Activated CD4-positive, alpha-beta T cell treated with anti-CD3 and anti-CD28 coated beads, Interleukin-2, amount 10 ng/mL, durations not matched to agents 7 days and 5 days (primary cell): ENCODE results near the gene TTC7B. TPM values are rescaled to one million over a fixed set of nuclear protein-coding genes. Genes with fewer than 3 reads are reported as not detected.

ENCODE experiments used
- CTCF ChIA-PET: fragments of 350-600 bp; sonication (Branson Sonifier 250); formaldehyde crosslinking; loops from one replicate; lab custom pipeline; 2021; ENCODE audit warnings: antibody characterized with exemption; lab: Charles Lee
- POLR2A ChIA-PET: fragments of 350-600 bp; sonication (Branson Sonifier 250); formaldehyde crosslinking; loops from one replicate; lab custom pipeline; 2021; ENCODE audit warnings: antibody characterized with exemption; lab: Charles Lee
- DNase-seq: peaks from one replicate; pipeline ENCODE4 v3.0.0-alpha.2; 2020
- H3K27ac Mint-ChIP-seq: one replicate; pipeline ENCODE4 v1.8.0; 2021; ENCODE audit warnings: mild to moderate bottlenecking, moderate library complexity, mixed read lengths
- H3K27me3 Mint-ChIP-seq: one replicate; pipeline ENCODE4 v1.8.0; 2021; ENCODE audit warnings: mixed read lengths
- H3K36me3 Mint-ChIP-seq: one replicate; pipeline ENCODE4 v1.8.0; 2021; ENCODE audit warnings: low read depth, mixed read lengths
- H3K4me1 Mint-ChIP-seq: one replicate; pipeline ENCODE4 v1.8.0; 2021; ENCODE audit warnings: mixed read lengths
- H3K4me3 Mint-ChIP-seq: one replicate; pipeline ENCODE4 v1.8.0; 2021; ENCODE audit warnings: mild to moderate bottlenecking, moderate library complexity, mixed read lengths
- H3K9me3 Mint-ChIP-seq: one replicate; pipeline ENCODE4 v1.8.0; 2021; ENCODE audit warnings: mixed read lengths
- total RNA-seq, 2 experiments: library from RNA; stranded (reverse); gene quantifications; one replicate each; pipeline ENCODE4 v1.2.3, GENCODE V29; 2021

TTC7B gene
- total RNA-seq, 2 experiments from 2014 or later, result 2.7 to 2.9 TPM

DNA sequence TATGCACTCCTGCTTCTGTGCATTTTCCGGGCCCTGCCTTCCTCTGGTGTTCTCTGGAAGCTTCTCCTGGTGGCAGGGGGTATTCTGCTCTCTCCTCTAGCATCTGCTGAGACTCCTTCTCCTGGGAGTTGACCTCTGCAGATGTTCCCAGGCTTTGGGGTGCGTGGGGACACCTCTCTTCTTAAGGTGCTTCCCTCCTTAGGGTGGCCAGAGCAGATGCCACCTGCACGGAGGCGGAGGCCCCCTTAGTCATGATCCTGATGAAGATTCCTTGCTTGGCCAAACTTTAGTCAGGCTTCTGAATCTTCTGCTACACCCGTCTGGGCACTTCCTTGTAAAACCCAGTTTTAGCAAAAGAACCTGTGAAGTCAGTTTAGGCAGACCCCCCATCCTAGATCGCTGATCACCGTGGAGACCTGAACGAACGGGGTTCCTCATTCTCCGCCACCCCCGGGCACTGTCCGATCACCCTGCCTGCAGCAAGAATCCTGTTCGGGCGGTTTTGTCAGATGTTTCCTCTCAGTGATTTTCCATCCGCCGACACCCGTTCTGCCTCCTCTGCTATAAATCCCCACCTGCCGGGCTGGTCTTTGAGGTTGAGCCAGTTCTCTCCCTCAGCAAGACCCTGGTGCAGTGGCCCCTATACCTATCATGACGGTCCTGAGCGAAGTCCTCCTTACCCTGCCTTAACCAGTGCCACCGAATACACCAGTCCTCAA, 307.5 kb downstream of the TTC7B start:
- no peak overlapping the region for H3K27ac Mint-ChIP-seq
- ChIA-PET CTCF (no interaction called here), POLR2A (no interaction called here)
- H3K36me3 Mint-ChIP-seq, result no peaks in the 10 kb centered on the region
- H3K27me3 Mint-ChIP-seq, result peaks cover 15% of the 10 kb centered on the region
- DNase-seq, result no peak
- no peaks in the 10 kb centered on the region for H3K9me3 Mint-ChIP-seq
- no peaks in the 10 kb centered on the region for H3K4me1 Mint-ChIP-seq
- no peak overlapping the region for H3K4me3 Mint-ChIP-seq

DNA sequence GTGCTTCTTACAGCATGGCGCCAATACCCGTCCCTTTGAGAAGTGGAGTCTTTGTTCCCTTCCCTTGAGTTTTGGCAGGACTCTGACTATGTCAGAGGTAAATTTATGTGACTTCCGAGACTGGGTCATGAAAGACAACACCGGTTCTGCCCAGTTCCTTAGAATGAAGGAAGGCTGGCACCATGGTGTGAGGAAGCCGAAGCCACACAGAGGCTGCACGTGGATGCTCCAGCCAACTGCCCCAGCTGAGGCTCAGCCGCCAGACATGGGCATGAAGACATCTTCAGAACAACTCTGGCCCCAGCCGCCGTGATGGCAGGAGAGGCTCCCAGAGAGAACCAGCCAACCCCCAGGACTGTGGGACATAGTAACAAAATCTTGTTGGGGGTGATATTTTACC, 308.2 kb downstream of the TTC7B start:
- Mint-ChIP-seq H3K4me3 (no peak overlapping the region), H3K36me3 (no peaks in the 10 kb centered on the region), H3K27me3 (peaks cover 15% of the 10 kb centered on the region), H3K9me3 (no peaks in the 10 kb centered on the region), H3K4me1 (no peaks in the 10 kb centered on the region), H3K27ac (no peak overlapping the region)
- CTCF ChIA-PET, result interaction anchor here (0.5 kb wide), 1 partner anchor 1015 kb away, joined by 4 read pairs; no protein-coding TSS in a partner anchor
- POLR2A ChIA-PET, result no interaction called here
- no peak for DNase-seq

DNA sequence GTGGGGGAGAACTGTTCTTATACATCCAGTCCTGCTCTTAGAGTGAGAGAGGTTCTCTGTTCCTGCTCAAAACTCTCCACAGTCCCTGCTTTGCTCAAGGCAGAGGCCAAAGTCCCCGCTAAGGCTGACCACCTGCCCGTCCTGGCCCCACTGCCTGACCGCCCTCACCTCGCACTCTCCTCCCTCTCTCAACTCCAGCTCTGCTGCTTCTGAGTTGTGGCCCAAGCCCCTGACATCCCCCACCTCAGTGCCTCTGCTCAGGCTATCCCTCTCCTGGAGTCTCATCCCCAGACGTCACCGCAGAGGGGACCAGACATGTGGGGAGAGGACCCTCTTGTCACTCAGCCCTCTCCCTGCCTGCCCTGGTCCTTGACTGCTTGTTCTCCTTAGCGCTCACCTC, 308.8 kb downstream of the TTC7B start:
- Mint-ChIP-seq H3K27me3 (peaks cover 15% of the 10 kb centered on the region), H3K9me3 (no peaks in the 10 kb centered on the region), H3K4me1 (no peaks in the 10 kb centered on the region), H3K36me3 (no peaks in the 10 kb centered on the region), H3K4me3 (no peak overlapping the region), H3K27ac (no peak overlapping the region)
- DNase-seq, result no peak
- ChIA-PET CTCF (no interaction called here), POLR2A (no interaction called here)

DNA sequence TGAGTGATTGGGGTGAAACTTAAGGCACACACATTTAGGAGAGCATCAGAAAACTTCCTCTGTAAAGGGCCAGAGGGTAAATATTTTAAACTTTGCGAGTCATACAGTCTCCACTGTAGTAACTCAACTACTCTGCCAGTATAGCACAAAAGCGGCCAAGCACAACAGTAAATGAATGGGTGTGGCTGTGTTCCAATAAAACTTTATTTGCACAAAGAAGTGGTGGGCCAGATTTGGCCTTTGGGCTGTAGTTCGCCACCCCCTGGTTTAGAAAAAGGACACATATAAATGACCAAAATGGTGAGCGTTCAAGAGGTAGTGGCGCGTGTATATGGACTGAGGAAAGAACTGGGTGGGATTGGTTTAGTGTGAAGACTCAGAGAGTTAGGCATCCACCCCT, 309.5 kb downstream of the TTC7B start:
- Mint-ChIP-seq H3K9me3 (no peaks in the 10 kb centered on the region), H3K4me1 (peaks cover 3% of the 10 kb centered on the region), H3K27me3 (peaks cover 15% of the 10 kb centered on the region), H3K4me3 (no peak overlapping the region), H3K36me3 (no peaks in the 10 kb centered on the region), H3K27ac (no peak overlapping the region)
- ChIA-PET CTCF (no interaction called here), POLR2A (no interaction called here)
- no peak for DNase-seq

DNA sequence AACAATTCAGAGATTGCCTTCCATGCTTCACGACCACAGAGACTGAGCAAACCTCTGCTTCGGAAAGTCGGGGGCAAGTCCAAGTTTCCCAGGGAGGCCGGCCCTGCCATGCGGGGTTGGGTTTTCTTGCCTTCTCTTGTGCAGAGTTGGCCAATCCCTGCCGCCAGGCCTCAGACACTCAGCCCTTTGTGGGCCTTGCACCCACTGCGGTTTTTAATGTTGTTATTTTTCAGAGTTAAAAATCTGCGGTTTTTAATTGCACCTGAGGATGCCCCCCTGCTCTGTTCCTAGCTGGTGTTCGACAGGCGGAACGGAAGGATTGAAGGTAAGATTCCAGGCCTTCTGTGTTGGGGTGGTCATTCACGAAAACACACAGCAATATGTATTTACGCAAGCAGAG, 310.7 kb downstream of the TTC7B start:
- DNase-seq, result no peak
- peaks cover 5% of the 10 kb centered on the region for H3K4me1 Mint-ChIP-seq
- peaks cover 15% of the 10 kb centered on the region for H3K27me3 Mint-ChIP-seq
- no peaks in the 10 kb centered on the region for H3K9me3 Mint-ChIP-seq
- ChIA-PET CTCF (no interaction called here), POLR2A (no interaction called here)
- H3K27ac Mint-ChIP-seq, result no peak overlapping the region
- H3K36me3 Mint-ChIP-seq, result no peaks in the 10 kb centered on the region
- H3K4me3 Mint-ChIP-seq, result no peak overlapping the region

DNA sequence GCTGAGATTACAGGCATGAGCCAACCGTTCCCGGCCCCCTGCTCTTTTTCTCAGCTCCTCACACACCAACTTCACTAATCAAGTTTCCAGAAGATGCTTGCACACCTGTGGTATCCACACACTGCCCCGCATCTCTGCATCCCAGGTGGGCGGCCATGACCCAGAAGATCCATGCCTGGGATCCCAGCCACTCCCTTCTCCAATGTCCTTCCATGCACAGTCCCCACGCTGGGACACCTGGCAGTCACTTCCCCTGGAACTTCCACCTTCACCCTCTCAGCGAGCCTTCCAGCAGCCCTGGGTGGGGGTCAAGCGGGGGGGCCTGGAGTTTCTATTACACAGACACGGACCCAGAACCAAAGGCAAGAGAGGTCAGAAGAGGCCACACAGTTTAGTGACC, 311.6 kb downstream of the TTC7B start:
- Mint-ChIP-seq H3K4me1 (peaks cover 7% of the 10 kb centered on the region), H3K4me3 (no peak overlapping the region), H3K36me3 (no peaks in the 10 kb centered on the region), H3K27ac (no peak overlapping the region), H3K9me3 (no peaks in the 10 kb centered on the region), H3K27me3 (peaks cover 15% of the 10 kb centered on the region)
- CTCF ChIA-PET, result no interaction called here
- POLR2A ChIA-PET, result no interaction called here
- no peak for DNase-seq

DNA sequence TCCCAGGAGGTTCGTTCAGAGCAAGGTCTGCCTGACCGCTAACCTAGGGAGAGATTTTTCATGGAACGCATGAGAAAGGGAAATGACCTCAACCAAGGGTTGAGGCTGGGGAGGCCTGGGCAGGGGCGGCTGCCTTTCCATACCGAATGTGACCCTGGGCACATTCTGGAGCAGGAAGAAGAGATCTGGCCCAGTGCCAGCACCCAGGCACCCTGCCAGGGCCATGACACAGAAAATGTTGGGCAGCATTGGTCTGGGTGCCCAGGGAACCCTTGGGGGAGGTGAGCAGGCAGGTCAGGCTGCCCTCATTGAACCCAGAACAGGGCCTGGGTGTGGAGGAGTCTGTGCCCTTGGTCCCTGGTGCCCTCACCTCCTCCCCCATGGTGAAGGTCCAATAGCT, 312.6 kb downstream of the TTC7B start:
- H3K9me3 Mint-ChIP-seq, result no peaks in the 10 kb centered on the region
- no peak overlapping the region for H3K27ac Mint-ChIP-seq
- peaks cover 6% of the 10 kb centered on the region for H3K27me3 Mint-ChIP-seq
- CTCF ChIA-PET, result no interaction called here
- peaks cover 7% of the 10 kb centered on the region for H3K4me1 Mint-ChIP-seq
- H3K36me3 Mint-ChIP-seq, result no peaks in the 10 kb centered on the region
- DNase-seq, result no peak
- POLR2A ChIA-PET, result no interaction called here
- no peak overlapping the region for H3K4me3 Mint-ChIP-seq

DNA sequence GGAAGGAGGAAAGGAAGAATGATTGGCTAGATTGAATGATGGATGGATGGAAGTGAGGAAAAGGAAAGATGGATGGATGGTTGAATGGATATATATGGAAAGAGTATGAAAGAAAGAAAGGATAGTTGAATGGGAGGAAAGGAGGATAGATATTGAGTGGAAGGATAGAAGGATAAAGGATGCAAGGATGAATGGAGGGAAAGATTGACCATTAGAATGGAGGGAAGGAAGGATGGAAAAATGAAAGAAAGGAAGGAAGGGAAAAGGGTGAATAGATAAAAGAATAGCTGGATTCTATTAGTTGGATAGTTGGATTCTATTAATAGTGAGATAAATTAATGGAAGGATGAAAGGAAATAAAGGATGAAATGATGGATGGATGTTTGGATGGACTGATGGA, 313.5 kb downstream of the TTC7B start:
- no peak overlapping the region for H3K4me3 Mint-ChIP-seq
- H3K27ac Mint-ChIP-seq, result no peak overlapping the region
- peaks cover 3% of the 10 kb centered on the region for H3K27me3 Mint-ChIP-seq
- POLR2A ChIA-PET, result no interaction called here
- H3K4me1 Mint-ChIP-seq, result peaks cover 7% of the 10 kb centered on the region
- no peaks in the 10 kb centered on the region for H3K9me3 Mint-ChIP-seq
- CTCF ChIA-PET, result no interaction called here
- DNase-seq, result no peak
- H3K36me3 Mint-ChIP-seq, result no peaks in the 10 kb centered on the region

DNA sequence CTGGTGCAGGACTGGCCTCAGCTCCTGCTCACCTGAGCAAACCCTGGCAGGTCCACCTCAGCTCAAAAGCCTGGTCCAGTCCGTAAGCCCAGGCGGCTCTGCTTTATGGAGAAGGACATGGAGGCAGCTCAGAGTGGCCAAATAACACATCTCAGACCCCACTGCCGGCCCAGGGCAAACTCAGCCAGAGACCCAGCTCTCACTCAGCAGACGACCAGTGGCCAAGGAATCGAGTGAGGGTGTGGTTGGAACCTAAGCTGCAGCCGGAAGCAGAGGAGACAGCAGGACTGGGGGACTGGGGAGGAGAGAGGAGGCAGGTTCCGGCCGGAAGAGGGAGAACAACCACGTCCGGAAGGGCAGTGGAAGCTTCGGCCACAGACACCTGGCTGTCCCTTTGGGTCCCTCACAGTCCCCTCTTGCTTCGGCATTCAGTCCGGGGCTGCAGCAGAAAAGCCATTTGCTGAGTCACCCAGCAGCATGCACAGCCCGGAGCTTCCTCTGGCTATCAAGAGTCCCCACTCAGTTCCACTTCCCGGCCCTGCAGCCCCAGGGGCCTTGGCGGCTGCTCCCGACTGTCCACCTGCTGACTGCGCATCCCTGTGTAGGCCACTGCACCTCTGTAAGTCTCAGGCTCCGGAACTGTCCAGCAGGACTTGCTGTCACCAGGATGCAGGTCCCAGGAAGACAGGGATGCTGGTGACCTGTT, 315.4 kb downstream of the TTC7B start:
- Mint-ChIP-seq H3K27me3 (no peaks in the 10 kb centered on the region), H3K27ac (no peak overlapping the region), H3K9me3 (no peaks in the 10 kb centered on the region), H3K36me3 (no peaks in the 10 kb centered on the region), H3K4me3 (no peak overlapping the region), H3K4me1 (peaks cover 7% of the 10 kb centered on the region)
- POLR2A ChIA-PET, result interaction anchor here (0.6 kb wide), 1 partner anchor 993 kb away, joined by 9 read pairs; no protein-coding TSS in a partner anchor
- CTCF ChIA-PET, result no interaction called here
- no peak for DNase-seq

DNA sequence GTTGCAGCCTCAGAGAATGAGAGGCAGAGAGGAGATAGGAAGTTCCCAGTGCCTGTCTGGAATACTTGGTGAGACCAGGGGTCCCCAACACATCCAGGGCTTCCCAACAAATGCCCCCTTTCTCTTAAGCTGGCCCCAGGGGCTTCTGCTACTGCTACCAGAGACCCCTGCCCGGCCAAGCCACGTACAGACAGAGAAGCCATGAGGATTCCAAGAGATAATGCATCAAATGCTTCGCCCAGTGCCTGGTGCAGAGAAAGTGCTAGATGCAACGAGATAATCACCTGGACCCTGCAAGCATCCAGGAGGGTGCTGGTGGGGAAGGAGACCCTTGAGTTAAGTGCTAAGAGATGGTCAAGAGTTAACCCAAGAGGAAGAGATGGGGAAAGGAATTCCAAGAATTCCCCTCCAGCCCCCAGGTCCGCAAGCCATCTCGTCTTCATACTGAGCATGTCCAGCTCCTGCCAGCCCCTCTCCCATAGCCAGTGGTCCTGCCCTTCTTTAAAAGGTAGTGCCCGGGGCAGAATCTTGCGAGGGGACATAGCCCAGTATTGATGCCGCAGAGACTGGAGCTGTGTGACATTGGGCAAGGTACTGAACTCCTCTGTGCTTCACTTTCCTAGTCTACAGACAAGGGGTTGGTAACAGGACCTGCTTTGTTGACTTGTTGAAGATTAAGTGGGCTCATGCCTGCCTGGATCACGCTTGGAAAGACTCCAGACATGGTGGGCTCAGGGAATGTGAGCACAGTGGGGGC, 316.1 kb downstream of the TTC7B start:
- ChIA-PET CTCF (no interaction called here), POLR2A (interaction anchor here (0.6 kb wide), 1 partner anchor 992 kb away, joined by 9 read pairs; no protein-coding TSS in a partner anchor)
- Mint-ChIP-seq H3K27me3 (no peaks in the 10 kb centered on the region), H3K9me3 (no peaks in the 10 kb centered on the region), H3K27ac (no peak overlapping the region), H3K4me3 (no peak overlapping the region), H3K4me1 (peaks cover 7% of the 10 kb centered on the region), H3K36me3 (no peaks in the 10 kb centered on the region)
- no peak for DNase-seq

DNA sequence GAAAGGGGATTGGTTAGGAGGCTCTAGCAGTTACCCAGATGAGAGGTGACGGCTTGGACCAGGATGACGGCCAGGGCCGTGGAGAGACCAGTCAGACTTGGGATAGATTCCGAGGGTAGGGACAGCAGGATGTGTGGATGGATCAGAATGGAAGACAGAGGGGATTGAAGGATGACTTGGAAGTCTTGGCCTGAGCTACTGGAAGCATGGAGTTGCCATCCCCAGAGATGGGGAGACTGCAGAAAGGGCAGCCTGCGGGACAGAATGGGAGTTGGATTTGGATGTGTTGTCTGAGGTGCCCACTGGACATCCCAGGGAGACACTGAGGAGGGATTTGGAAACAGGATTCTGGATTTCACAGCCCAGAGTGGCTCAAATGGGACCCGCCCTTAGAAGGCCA, 317.1 kb downstream of the TTC7B start:
- DNase-seq, result no peak
- POLR2A ChIA-PET, result no interaction called here
- no peaks in the 10 kb centered on the region for H3K27me3 Mint-ChIP-seq
- CTCF ChIA-PET, result interaction anchor here (0.6 kb wide), 1 partner anchor 141 kb away, joined by 3 read pairs; no protein-coding TSS in a partner anchor
- no peak overlapping the region for H3K4me3 Mint-ChIP-seq
- H3K27ac Mint-ChIP-seq, result no peak overlapping the region
- no peaks in the 10 kb centered on the region for H3K9me3 Mint-ChIP-seq
- peaks cover 7% of the 10 kb centered on the region for H3K4me1 Mint-ChIP-seq
- no peaks in the 10 kb centered on the region for H3K36me3 Mint-ChIP-seq

DNA sequence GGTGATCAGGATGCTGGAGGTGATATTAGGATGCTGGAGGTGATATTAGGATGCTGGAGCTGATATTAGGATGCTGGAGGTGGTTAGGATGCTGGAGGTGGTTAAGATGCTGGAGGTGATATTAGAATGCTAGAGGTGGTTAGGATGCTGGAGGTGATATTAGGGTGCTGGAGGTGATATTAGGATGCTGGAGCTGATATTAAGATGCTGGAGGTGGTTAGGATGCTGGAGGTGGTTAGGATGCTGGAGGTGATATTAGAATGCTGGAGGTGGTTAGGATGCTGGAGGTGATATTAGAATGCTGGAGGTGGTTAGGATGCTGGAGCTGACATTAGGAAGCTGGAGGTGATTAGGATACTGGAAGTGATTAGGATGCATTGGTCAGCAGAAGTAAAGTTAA, 318.0 kb downstream of the TTC7B start:
- H3K36me3 Mint-ChIP-seq, result no peaks in the 10 kb centered on the region
- H3K27me3 Mint-ChIP-seq, result no peaks in the 10 kb centered on the region
- ChIA-PET POLR2A (no interaction called here), CTCF (no interaction called here)
- no peaks in the 10 kb centered on the region for H3K9me3 Mint-ChIP-seq
- no peak overlapping the region for H3K27ac Mint-ChIP-seq
- DNase-seq, result no peak
- no peak overlapping the region for H3K4me3 Mint-ChIP-seq
- H3K4me1 Mint-ChIP-seq, result peaks cover 7% of the 10 kb centered on the region

DNA sequence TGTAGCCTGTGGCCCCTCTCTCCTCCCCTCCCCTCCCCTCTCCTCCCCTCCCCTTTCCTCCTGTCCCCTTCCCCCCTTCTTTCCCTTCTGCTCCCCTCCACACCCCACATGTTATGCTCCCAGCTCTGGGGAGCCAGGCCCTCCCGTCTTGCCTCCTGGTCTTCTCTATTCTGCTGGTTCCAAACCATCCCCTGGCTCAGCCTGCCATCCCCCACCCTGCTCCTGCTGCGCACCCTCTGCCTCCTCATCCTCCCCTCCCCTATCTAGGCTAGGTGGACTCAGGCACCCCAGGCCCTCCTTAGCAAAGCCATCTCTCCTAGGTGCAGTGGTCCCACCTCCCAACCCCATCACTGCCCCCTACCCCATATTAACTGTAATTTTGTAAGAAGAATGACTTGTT, 319.9 kb downstream of the TTC7B start:
- Mint-ChIP-seq H3K36me3 (no peaks in the 10 kb centered on the region), H3K27me3 (no peaks in the 10 kb centered on the region), H3K4me1 (peaks cover 5% of the 10 kb centered on the region), H3K27ac (no peak overlapping the region), H3K4me3 (no peak overlapping the region), H3K9me3 (no peaks in the 10 kb centered on the region)
- DNase-seq, result no peak
- POLR2A ChIA-PET, result no interaction called here
- CTCF ChIA-PET, result no interaction called here
